GM19239 (cell line): ENCODE results near the gene GMNN.

Experiments
- DNase-seq: peaks from one replicate; pipeline ENCODE4 v3.0.0; 2011; ENCODE audit warnings: low spot score; ENCODE audit not compliant: insufficient read length
- FAIRE-seq: peaks from 2 replicates; lab custom pipeline; 2011; peaks lifted over from hg19 to GRCh38; lab: Jason Lieb, UNC

GMNN gene

GRCh38 chr6:24798740-24799540 lies 24.2 kb downstream of the GMNN start, which contains the start of gene ARMH2:
Gene ARMH2 (minus strand): TSS chr6:24798917. CDS start chr6:24798857, 60 bp downstream.
- DNase-seq (no peak), FAIRE-seq (no peak)

GRCh38 chr6:24799541-24799915 lies 24.8 kb downstream of the GMNN start:
- DNase-seq (no peak), FAIRE-seq (no peak)

GRCh38 chr6:24802271-24803059 lies 27.7 kb downstream of the GMNN start:
- DNase-seq: no peak

DNA sequence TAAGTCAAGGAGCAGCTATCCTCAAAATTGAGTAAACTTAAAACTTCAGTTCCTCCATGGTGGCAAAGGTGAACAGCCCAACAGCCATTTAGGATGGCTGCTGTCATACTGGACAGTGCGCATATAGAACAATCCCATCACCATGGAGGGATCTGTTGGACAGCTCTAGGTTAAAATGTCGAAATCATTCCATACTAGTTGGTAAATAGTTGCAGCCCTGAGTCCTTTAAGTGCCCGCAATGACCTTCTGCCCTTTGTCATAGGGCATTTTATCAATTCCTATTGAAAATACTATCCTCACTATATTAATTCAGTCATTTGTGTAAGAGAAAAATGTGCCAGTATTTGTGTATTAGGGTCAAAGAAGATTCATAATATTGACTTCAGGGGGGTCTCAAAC lies 32.8 kb downstream of the GMNN start:
- no peak for FAIRE-seq
- DNase-seq: no peak

More at GRCh38 chr6:24802271-24803059, 27.7 kb downstream of the GMNN start:
- FAIRE-seq: no peak

DNA sequence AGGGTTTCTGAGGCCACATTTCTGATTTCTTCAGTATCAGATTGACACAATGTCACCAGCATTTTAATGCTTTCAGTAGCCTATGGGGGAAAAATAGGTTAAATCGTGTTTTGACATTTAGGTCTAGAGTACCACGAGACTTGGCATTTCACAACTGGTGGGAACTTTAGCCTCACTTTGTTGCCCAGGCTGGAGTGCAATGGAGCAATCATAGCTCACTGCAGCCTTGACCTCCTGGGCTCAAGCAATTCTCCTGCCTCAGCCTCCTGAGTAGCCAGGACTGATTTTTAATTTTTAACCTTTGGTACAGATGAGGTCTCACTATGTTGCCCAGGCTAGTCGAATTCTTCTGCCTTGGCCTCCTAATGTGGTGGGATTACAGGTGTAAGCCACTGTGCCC lies 35.0 kb downstream of the GMNN start:
- FAIRE-seq (no peak), DNase-seq (no peak)

GRCh38 chr6:24818346-24818745 lies 43.6 kb downstream of the GMNN start:
- DNase-seq (no peak), FAIRE-seq (no peak)

- DNase-seq: no peak
- no peak for FAIRE-seq
Observed at GRCh38 chr6:24821860-24822444, 47.2 kb downstream of the GMNN start.

DNA sequence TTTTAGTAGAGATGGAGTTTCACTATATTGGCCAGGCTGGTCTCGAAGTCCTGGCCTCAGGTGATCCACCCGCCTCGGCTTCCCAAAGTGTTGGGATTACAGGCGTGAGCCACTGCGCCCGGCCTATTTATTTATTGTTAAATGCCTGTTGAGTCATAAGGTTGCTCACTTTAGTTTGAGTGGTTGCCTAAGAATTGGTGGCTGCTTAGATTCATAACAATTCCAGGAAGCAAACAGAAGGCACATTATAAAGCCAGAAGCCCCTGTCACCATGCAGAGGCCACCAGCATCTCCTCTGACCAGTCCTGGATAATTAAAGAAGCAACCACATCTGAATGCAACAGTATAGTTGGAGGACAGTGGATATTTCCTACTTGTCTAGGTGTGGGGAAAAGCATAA lies 48.0 kb downstream of the GMNN start:
- DNase-seq: no peak
- no peak for FAIRE-seq

GRCh38 chr6:24823185-24823584 lies 48.4 kb downstream of the GMNN start:
- DNase-seq (no peak), FAIRE-seq (no peak)

DNA sequence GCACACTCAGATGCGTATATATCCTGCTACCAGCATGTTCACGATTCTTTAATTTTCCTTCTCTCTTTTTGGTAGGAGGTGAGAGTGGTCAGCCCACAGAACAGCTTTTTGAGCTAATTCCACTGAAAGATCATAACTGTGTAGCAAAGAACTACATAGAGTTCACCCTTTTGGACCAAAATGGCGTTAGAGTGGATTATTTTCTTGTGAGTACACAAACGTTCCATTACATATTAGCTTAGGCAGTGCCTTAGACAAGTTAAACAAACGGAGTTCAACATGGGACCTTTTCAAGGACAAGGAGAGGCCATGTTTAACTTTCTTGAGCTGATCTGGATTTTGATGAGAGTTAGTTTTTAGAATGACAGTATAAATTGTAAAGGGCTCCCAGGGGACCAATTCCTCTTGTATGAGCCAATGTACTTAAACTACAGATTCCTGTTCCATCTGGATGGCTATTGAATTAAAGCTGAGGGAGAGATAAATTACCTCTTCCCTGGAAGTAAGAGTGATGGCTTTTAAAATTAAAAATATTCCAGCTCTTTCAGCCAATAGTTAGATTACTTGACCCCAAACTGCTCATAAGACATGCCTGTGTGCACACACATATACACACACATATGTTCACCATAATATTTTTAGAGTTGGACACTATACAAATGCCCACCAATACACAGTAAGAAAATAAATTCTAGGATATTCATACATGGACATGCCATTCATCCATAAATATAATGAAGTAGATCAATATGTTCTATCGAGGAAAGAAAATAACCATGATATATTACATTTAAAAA lies 49.6 kb downstream of the GMNN start:
- DNase-seq: no peak
- FAIRE-seq: no peak

DNA sequence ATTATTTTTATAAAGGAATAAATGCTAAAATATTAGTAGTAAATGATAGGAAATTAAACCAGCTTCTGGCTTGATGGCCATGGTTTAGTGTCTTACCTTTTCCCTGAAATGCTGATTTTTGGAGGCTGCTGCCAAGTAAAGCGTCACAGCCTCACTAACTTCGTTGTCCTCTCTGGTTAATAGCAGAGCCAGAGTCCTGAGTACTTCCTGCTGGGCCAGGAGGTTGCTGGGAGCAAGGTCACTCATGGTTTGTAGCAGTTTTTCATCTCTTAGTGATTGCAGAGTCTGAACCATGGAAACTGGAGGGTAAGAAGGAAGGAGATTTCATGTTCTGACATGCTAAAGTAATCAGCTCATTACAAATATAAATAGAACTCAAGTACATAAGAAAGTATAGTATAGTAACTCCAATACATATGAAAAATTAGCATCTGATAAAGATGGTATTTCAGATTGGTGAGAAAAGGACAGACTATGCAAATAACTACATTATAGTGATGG lies 50.4 kb downstream of the GMNN start:
- FAIRE-seq: no peak
- DNase-seq: no peak

GRCh38 chr6:24827162-24827561 lies 52.4 kb downstream of the GMNN start:
- FAIRE-seq (no peak), DNase-seq (no peak)

DNA sequence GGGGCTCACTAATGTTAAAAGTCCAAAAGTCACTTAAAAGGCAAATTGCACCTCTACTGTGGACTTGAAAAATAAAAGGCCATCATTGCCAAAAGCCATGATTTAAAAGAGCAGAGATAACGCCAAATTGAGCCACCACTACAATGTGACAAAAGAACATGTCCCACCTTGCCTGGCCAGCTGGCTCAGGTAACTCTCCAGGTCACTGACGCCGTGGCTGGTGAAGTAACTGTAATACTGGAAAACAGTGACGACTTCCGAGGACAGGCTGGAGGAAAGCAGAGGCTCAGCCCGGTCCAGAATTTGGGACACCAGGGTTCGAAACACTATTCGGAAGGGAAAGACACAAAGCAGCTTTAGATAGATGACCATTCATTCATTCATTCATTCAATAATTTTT lies 53.2 kb downstream of the GMNN start:
- FAIRE-seq: no peak
- DNase-seq: no peak

DNA sequence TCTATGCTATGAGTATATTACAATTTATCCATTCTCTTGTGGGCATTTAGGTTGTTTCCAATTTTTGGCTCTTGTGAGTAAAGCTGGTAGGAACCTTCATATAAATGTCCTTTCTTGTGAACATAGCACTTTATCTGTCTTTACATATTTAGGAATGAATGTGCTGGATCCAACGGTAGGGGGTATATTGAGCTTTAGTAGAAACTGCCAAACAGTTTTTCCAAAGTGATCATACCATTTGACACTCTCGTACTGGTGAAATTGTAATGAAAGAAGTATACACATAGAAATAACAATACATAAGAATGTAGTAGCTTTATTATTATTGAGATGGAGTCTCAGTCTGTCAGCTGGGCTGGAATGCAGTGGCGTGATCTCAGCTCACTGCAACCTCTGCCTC lies 54.9 kb downstream of the GMNN start:
- FAIRE-seq: no peak
- DNase-seq: no peak

DNA sequence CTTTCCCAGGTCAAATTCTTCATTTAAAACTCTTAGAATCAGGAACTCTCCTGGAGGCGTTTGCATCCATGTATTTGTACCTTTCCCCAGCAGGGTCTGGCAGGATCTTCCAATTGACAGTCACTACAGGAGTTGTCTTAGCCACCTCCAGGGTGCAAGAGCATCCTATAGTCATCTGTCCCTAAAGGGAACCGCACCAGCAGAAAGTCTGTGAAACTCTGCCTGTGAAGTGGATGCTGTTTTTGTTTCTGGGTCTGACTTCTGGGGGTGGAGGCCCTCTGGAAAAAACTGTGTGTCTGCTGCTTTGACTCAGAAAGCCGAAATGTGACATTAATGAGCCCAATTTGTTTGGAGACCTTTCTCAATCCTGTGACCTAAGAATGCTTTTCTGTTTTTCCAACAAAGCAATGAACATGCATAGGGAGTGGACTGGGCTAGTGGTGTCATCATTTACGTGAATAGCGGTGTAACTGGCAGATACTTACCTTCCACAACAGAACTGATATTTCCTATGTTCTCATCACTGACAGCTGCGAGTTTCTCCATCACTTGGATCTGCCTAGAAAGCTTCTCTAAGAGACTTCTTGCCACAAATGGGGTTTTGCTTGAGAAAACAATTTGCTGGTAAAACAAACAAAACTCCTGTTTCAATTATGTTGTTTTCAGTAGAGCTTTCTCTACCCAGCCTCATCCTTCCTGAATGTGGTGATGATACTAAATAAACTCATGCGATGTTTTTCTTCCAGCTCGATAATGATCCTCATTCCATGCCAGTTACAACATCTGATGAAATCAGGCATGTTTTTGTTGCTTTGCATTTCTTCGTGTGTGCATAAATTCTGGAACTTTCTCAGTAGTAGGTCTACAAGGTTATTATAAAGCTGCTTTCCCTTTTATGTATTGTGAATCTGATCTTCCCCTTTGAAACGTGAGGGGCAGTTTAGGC lies 57.3 kb downstream of the GMNN start:
- no peak for FAIRE-seq
- no peak for DNase-seq

- no peak for DNase-seq
- no peak for FAIRE-seq
Observed at GRCh38 chr6:24832794-24833193, 58.1 kb downstream of the GMNN start.

- no peak for FAIRE-seq
- DNase-seq: no peak
Observed at GRCh38 chr6:24833711-24834386, 59.1 kb downstream of the GMNN start.
